Transverse colon (tissue), 4 donors: Measurements from ENCODE around the gene KRT14. TPM values are rescaled to one million over a fixed set of nuclear protein-coding genes. Genes with fewer than 3 reads are reported as not detected.

Experiments
- DNase-seq: peaks from one replicate; pipeline ENCODE4 v3.0.0-alpha.2; 2019
- H3K27ac ChIP-seq, 4 donors: fragments of 200-600 bp; sonication (generic); 2 replicates each; pipeline ENCODE4 v1.5.1; 2016 to 2018; ENCODE audit warnings: inconsistent platforms in 4 of 4
- H3K27me3 ChIP-seq: fragments of 200-600 bp; sonication (generic); 2 replicates; pipeline ENCODE4 v1.5.1; 2017; ENCODE audit warnings: inconsistent platforms
- H3K36me3 ChIP-seq, 4 donors: fragments of 200-600 bp; sonication (generic); 2 replicates each; pipeline ENCODE4 v1.5.1; 2017 to 2019; ENCODE audit warnings: inconsistent platforms in 4 of 4
- H3K4me1 ChIP-seq, 4 donors: fragments of 200-600 bp; sonication (generic); 2 replicates each; pipeline ENCODE4 v1.5.1; 2017 to 2020; ENCODE audit warnings: inconsistent platforms in 4 of 4
- H3K4me3 ChIP-seq, 4 donors: fragments of 200-600 bp; sonication (generic); 1 replicate in 1 of 4; 2 replicates in 3 of 4; pipeline versions ENCODE4 v1.5.1 to v1.6.1; 2017 to 2019; ENCODE audit warnings: inconsistent platforms in 4 of 4
- H3K9me3 ChIP-seq, 2 donors: fragments of 200-600 bp; sonication (generic); 2 replicates each; pipeline ENCODE4 v1.5.1; 2017 to 2019; ENCODE audit warnings: inconsistent platforms in 2 of 2
- EP300 ChIP-seq: sonication (generic); formaldehyde crosslinking; IDR thresholded peaks from one replicate; pipeline ENCODE4 v1.6.1; 2017; ENCODE audit warnings: antibody characterized with exemption, low read depth
- POLR2A ChIP-seq: fragments of 450-650 bp; IDR thresholded peaks from one replicate; pipeline ENCODE4 v1.6.1; 2016; ENCODE audit warnings: antibody characterized with exemption, mild to moderate bottlenecking, moderate library complexity
- POLR2AphosphoS5 ChIP-seq, 3 donors: sonication (generic); formaldehyde crosslinking; IDR thresholded peaks; one replicate each; pipeline ENCODE4 v1.6.1; 2016; ENCODE audit warnings: antibody characterized with exemption in 3 of 3
- WGBS, 2 donors: methylation state at CpG; one replicate each; pipeline ENCODE4 v1.1.5; 2018; ENCODE audit warnings: low coverage in 1 of 2; 5-methylcytosine and 5-hydroxymethylcytosine counted together
- in situ Hi-C, 4 donors: fragments of 200-750 bp; cut with MboI; loops; one replicate each; pipeline versions ENCODE4 v1.15.0 to v1.15.1; 2017; ENCODE audit warnings: low sequenced_read_pairs in 3 of 4, low pct_ligation_motif_present in 1 of 4, low pct_unique_long_range_greater_than_20kb in 1 of 4
- intact Hi-C: fragments of 100-400 bp; cut with DNase I; formaldehyde crosslinking; loops from one replicate; pipeline ENCODE4 v1.15.1; 2023; ENCODE audit warnings: low total_unique reads
- total RNA-seq, 4 donors: library from RNA; depleted of rRNA; stranded (reverse); fragments of >200 nt; gene quantifications; one replicate each; pipeline ENCODE4 v1.1.0, GENCODE V29; 2016
- TF ChIP-seq, protein P1 (sequence below), 5 experiments: fragments of 200-600 bp in 3 of 5; fragments of 450-650 bp in 2 of 5; sonication (generic) in 3 of 5; IDR thresholded peaks; 1 replicate in 2 of 5; 2 replicates in 3 of 5; pipeline ENCODE4 v1.5.1; 2016 to 2017; ENCODE audit warnings: antibody characterized with exemption in 5 of 5, inconsistent platforms in 3 of 5, mild to moderate bottlenecking in 2 of 5, moderate library complexity in 1 of 5

KRT14 gene
- total RNA-seq, 4 donors from 2014 or later = 0.32 to 0.68 TPM; not detected in 2

DNA sequence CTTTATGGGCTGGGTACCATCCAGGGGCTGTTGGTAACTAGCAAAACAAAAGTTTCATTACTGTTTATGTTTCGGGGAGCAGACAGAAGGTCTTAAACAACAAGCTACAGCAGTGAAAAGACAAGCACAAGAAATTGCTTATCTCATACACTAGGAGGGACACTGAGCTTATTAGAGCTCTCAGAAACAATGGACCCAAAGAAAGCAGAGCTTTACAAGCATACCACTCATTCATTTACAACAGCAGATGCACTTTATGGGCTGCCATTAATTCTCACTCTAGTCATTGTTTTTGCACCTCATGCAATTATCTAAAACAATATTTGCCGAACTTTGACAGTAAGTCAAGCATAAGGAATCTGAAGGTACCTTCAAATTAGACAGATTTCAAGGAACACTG, 15.8 kb upstream of the KRT14 start:
- H3K27ac ChIP-seq = no peak overlapping the region
- WGBS, 2 donors = 6 to 39% methylated on average over 2 of the region's 2 CpGs
- H3K27me3 ChIP-seq = no peaks in the 10 kb centered on the region
- TF ChIP-seq EP300 = no peak
- TF ChIP-seq, protein P1, sequence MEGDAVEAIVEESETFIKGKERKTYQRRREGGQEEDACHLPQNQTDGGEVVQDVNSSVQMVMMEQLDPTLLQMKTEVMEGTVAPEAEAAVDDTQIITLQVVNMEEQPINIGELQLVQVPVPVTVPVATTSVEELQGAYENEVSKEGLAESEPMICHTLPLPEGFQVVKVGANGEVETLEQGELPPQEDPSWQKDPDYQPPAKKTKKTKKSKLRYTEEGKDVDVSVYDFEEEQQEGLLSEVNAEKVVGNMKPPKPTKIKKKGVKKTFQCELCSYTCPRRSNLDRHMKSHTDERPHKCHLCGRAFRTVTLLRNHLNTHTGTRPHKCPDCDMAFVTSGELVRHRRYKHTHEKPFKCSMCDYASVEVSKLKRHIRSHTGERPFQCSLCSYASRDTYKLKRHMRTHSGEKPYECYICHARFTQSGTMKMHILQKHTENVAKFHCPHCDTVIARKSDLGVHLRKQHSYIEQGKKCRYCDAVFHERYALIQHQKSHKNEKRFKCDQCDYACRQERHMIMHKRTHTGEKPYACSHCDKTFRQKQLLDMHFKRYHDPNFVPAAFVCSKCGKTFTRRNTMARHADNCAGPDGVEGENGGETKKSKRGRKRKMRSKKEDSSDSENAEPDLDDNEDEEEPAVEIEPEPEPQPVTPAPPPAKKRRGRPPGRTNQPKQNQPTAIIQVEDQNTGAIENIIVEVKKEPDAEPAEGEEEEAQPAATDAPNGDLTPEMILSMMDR (IDR thresholded peaks at IDR 0.05) = no peak
- TF ChIP-seq POLR2AphosphoS5 (IDR thresholded peaks at IDR 0.05) = no peak
- no peak for TF ChIP-seq POLR2A
- H3K36me3 ChIP-seq = no peaks in the 10 kb centered on the region
- DNase-seq = no peak
- intact Hi-C loops (no loop called here), in situ Hi-C loops (no loop called here)
- no peaks in the 10 kb centered on the region for H3K4me1 ChIP-seq
- H3K9me3 ChIP-seq = peaks cover 0 to 8% of the 10 kb centered on the region in 2 donors
- no peak overlapping the region for H3K4me3 ChIP-seq

DNA sequence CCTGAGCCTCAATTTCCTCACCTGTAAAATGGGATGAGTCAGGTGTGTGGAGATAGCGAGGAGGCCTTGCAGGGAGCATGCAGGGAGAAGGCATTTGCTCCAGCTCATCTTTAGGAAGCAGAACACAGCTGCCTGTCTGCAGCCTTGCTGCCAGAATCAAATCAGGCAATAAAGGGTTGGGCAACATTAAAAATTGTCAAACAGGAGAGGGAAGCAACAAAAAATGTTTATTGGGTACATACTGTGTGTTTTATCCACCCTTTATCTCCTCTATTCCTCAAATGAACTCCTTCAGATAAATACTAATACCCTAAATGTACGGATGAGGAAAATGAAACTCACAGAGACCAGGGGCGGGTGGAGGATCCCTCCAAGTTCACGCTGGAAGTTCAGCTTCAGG, 13.6 kb upstream of the KRT14 start:
- H3K27me3 ChIP-seq = no peaks in the 10 kb centered on the region
- H3K9me3 ChIP-seq = no peaks in the 10 kb centered on the region
- no peak overlapping the region for H3K27ac ChIP-seq
- H3K4me1 ChIP-seq = no peaks in the 10 kb centered on the region
- TF ChIP-seq, protein P1 (IDR thresholded peaks at IDR 0.05) = no peak
- no peak for TF ChIP-seq EP300
- no peak for TF ChIP-seq POLR2AphosphoS5 (IDR thresholded peaks at IDR 0.05)
- TF ChIP-seq POLR2A = no peak
- 76 to 81% methylated on average over 3 to 4 of the region's 4 CpGs for WGBS, 2 donors
- no peak for DNase-seq
- no peak overlapping the region for H3K4me3 ChIP-seq
- in situ Hi-C loops (no loop called here), intact Hi-C loops (no loop called here)
- no peaks in the 10 kb centered on the region for H3K36me3 ChIP-seq

DNA sequence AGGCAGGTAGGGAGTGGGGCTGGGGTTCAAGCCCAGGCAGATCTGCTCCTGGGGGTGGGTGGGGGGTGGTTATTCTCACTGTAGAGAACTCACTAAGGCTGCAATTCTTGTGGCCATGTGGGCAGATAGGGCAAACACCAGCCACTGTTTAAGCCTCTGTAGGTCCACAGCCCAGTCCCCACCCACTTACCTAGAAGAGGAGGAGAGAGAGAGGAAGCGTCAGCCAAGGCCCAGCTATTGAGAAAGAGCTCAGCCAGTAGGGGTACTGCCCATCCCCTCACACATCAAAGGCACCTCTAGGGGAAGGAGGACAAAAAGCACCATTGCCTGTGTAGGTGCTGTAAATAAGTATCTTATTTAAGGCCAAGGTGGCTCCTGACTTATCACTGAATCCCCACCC, 13.0 kb upstream of the KRT14 start:
- Histone ChIP-seq H3K27me3 (no peaks in the 10 kb centered on the region), H3K4me3 (no peak overlapping the region), H3K27ac (no peak overlapping the region), H3K4me1 (no peaks in the 10 kb centered on the region), H3K36me3 (no peaks in the 10 kb centered on the region), H3K9me3 (no peaks in the 10 kb centered on the region)
- intact Hi-C loops = no loop called here
- TF ChIP-seq, protein P1 (IDR thresholded peaks at IDR 0.05) = no peak
- TF ChIP-seq POLR2A (no peak), EP300 (no peak), POLR2AphosphoS5 (IDR thresholded peaks at IDR 0.05) (no peak)
- DNase-seq = no peak
- 67% methylated on average over 1 of the region's 1 CpG; no CpG with 5 or more reads in 1 of the 2 donors for WGBS, 2 donors
- in situ Hi-C loops = no loop called here

DNA sequence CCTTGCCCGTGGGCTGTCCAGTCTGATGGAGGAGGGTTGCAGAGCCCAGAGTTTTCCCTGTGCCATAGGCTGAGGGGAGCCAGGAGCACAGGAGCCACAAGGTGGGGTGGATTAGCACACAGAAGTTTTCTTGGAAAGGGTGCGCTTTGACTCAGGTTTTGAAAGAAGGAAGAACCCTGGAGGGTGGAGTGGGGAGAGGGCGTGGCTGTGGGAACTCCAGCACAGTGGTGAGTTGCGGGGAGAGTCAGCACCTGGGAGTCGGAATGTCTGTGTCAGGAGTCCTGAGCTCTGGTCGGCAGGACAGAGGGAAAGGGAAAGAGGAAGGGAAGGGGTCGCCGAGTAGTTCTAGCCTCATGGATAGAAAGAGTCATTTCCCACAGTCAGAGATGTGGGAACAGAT, 8.9 kb upstream of the KRT14 start:
- in situ Hi-C loops (no loop called here), intact Hi-C loops (no loop called here)
- H3K27me3 ChIP-seq = peaks cover 3% of the 10 kb centered on the region
- TF ChIP-seq POLR2A (no peak), EP300 (no peak), POLR2AphosphoS5 (IDR thresholded peaks at IDR 0.05) (no peak)
- TF ChIP-seq, protein P1 (IDR thresholded peaks at IDR 0.05) = no peak
- H3K9me3 ChIP-seq = no peaks in the 10 kb centered on the region
- WGBS, 2 donors = 61% methylated on average over 8 of the region's 8 CpGs; no CpG with 5 or more reads in 1 of the 2 donors
- no peak overlapping the region for H3K4me3 ChIP-seq
- H3K4me1 ChIP-seq = no peaks in the 10 kb centered on the region
- no peaks in the 10 kb centered on the region for H3K36me3 ChIP-seq
- no peak overlapping the region for H3K27ac ChIP-seq
- DNase-seq = no peak
